ENCODE results near the gene SULT4A1. TPM values are rescaled to one million over a fixed set of nuclear protein-coding genes. Genes with fewer than 3 reads are reported as not detected.

The SULT4A1 gene
- total RNA-seq, 2 donors from 2014 or later: 0.26 TPM; not detected in 1

- TF ChIP-seq, protein P1, sequence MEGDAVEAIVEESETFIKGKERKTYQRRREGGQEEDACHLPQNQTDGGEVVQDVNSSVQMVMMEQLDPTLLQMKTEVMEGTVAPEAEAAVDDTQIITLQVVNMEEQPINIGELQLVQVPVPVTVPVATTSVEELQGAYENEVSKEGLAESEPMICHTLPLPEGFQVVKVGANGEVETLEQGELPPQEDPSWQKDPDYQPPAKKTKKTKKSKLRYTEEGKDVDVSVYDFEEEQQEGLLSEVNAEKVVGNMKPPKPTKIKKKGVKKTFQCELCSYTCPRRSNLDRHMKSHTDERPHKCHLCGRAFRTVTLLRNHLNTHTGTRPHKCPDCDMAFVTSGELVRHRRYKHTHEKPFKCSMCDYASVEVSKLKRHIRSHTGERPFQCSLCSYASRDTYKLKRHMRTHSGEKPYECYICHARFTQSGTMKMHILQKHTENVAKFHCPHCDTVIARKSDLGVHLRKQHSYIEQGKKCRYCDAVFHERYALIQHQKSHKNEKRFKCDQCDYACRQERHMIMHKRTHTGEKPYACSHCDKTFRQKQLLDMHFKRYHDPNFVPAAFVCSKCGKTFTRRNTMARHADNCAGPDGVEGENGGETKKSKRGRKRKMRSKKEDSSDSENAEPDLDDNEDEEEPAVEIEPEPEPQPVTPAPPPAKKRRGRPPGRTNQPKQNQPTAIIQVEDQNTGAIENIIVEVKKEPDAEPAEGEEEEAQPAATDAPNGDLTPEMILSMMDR (IDR thresholded peaks at IDR 0.05): no peak
- no peak for TF ChIP-seq POLR2A (IDR thresholded peaks at IDR 0.05)
- Histone ChIP-seq H3K4me3 (no peak overlapping the region), H3K9me3 (no peaks in the 10 kb centered on the region), H3K36me3 (replicated peaks in 1 of 2; ENCODE audit: insufficient read depth in 1 of 2, low read depth in 2 of 2) (no peaks in the 10 kb centered on the region), H3K4me1 (no peaks in the 10 kb centered on the region), H3K27ac (no peak overlapping the region), H3K27me3 (no peaks in the 10 kb centered on the region)
- WGBS, 2 donors: 84 to 86% methylated on average over 22 to 25 of the region's 25 CpGs
- ATAC-seq (no peak), DNase-seq (no peak)
- intact Hi-C loops (cut with DNase I): no loop called here
Observed at GRCh38 chr22:43838571-43839307, 23.6 kb downstream of the SULT4A1 start.

- no peak for TF ChIP-seq POLR2A (IDR thresholded peaks at IDR 0.05)
- TF ChIP-seq, protein P1 (IDR thresholded peaks at IDR 0.05): no peak
- no peak overlapping the region for H3K27ac ChIP-seq
- no peaks in the 10 kb centered on the region for H3K27me3 ChIP-seq
- H3K36me3 ChIP-seq (replicated peaks in 1 of 2; ENCODE audit: insufficient read depth in 1 of 2, low read depth in 2 of 2): no peaks in the 10 kb centered on the region
- H3K4me3 ChIP-seq: no peak overlapping the region
- no peaks in the 10 kb centered on the region for H3K4me1 ChIP-seq
- ATAC-seq: no peak
- intact Hi-C loops (cut with DNase I): no loop called here
- 66 to 86% methylated on average over 5 to 10 of the region's 10 CpGs for WGBS, 2 donors
- H3K9me3 ChIP-seq: no peaks in the 10 kb centered on the region
- no peak for DNase-seq
Observed at GRCh38 chr22:43838161-43838560, 24.2 kb downstream of the SULT4A1 start.

- H3K4me1 ChIP-seq: no peaks in the 10 kb centered on the region
- H3K27ac ChIP-seq: no peak overlapping the region
- H3K36me3 ChIP-seq (replicated peaks in 1 of 2; ENCODE audit: insufficient read depth in 1 of 2, low read depth in 2 of 2): no peaks in the 10 kb centered on the region
- no peak for ATAC-seq
- H3K27me3 ChIP-seq: no peaks in the 10 kb centered on the region
- no peaks in the 10 kb centered on the region for H3K9me3 ChIP-seq
- intact Hi-C loops (cut with DNase I): no loop called here
- 59 to 66% methylated on average over 6 to 9 of the region's 9 CpGs for WGBS, 2 donors
- no peak overlapping the region for H3K4me3 ChIP-seq
- DNase-seq: no peak
- TF ChIP-seq, protein P1 (IDR thresholded peaks at IDR 0.05): no peak
- TF ChIP-seq POLR2A (IDR thresholded peaks at IDR 0.05): no peak
Observed at GRCh38 chr22:43837666-43838065, 24.6 kb downstream of the SULT4A1 start.

- DNase-seq: no peak
- TF ChIP-seq, protein P1 (IDR thresholded peaks at IDR 0.05): no peak
- no peak for TF ChIP-seq POLR2A (IDR thresholded peaks at IDR 0.05)
- intact Hi-C loops (cut with DNase I): no loop called here
- Histone ChIP-seq H3K9me3 (no peaks in the 10 kb centered on the region), H3K27ac (no peak overlapping the region), H3K36me3 (replicated peaks in 1 of 2; ENCODE audit: insufficient read depth in 1 of 2, low read depth in 2 of 2) (no peaks in the 10 kb centered on the region), H3K4me1 (no peaks in the 10 kb centered on the region), H3K4me3 (no peak overlapping the region), H3K27me3 (no peaks in the 10 kb centered on the region)
- no peak for ATAC-seq
- 65 to 68% methylated on average over 13 of the region's 13 CpGs for WGBS, 2 donors
Observed at GRCh38 chr22:43835736-43836135, 26.6 kb downstream of the SULT4A1 start.

DNA sequence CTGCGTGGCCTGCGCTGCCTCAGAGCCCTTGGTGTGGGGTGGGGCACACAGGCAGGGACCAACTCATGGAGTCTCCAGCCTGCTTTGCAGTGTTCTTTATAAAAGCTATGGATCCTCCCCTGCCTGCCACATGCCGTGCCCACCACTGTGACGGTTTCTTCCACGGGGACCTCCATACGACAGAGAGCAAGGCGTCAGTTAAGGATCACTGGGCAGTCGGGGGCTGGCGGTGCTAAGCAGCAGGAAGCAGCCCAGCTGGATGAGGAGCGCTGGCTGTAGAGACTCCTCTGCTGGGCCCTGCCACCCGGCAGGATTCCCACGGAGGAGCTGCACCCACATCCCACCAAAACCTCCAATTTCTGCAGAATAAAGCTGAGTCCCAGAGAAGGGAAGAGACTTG, 27.1 kb downstream of the SULT4A1 start:
- intact Hi-C loops (cut with DNase I): no loop called here
- 45 to 68% methylated on average over 3 to 12 of the region's 12 CpGs for WGBS, 2 donors
- Histone ChIP-seq H3K27ac (no peak overlapping the region), H3K4me3 (no peak overlapping the region), H3K4me1 (no peaks in the 10 kb centered on the region), H3K9me3 (no peaks in the 10 kb centered on the region), H3K36me3 (replicated peaks in 1 of 2; ENCODE audit: insufficient read depth in 1 of 2, low read depth in 2 of 2) (no peaks in the 10 kb centered on the region), H3K27me3 (no peaks in the 10 kb centered on the region)
- DNase-seq (no peak), ATAC-seq (no peak)
- TF ChIP-seq, protein P1 (IDR thresholded peaks at IDR 0.05): no peak
- TF ChIP-seq POLR2A (IDR thresholded peaks at IDR 0.05): no peak

Measured in body of pancreas (tissue), 4 donors.